Airway epithelial cell (primary cell): ENCODE results near the gene LGALSL. TPM values are rescaled to one million over a fixed set of nuclear protein-coding genes. Genes with fewer than 3 reads are reported as not detected.

Source experiments
- total RNA-seq: library from RNA; depleted of rRNA; stranded (reverse); fragments of >200 nt; gene quantifications from 2 replicates; pipeline ENCODE4 v1.2.3, GENCODE V29; 2015

Gene LGALSL
- 26.9 and 50.7 TPM in 2 replicates for total RNA-seq

GRCh38 chr2:64453770-64454385 is at the start of gene LGALSL:
Gene LGALSL, plus strand, starts transcription at chr2:64454162. Its CDS starts 384 bp downstream, at chr2:64454546.

Other genes with a start within 250 kb of the LGALSL start
- 23.3 and 25.2 TPM in 2 replicates for gene AFTPH, start 70.2 kb downstream of the LGALSL start, total RNA-seq
- gene SERTAD2, start 199.8 kb downstream of the LGALSL start, total RNA-seq: 15.4 and 23.6 TPM in 2 replicates